Mesodermal cell (in vitro differentiated cells): ENCODE results near the gene SLC44A5.

Experiments used
- H3K27ac ChIP-seq: 2 replicates; pipeline ENCODE4 v1.7.0; 2013; ENCODE audit warnings: mild to moderate bottlenecking, low read depth, low read length, moderate library complexity; ENCODE audit not compliant: severe bottlenecking
- H3K36me3 ChIP-seq: 2 replicates; pipeline ENCODE4 v1.7.1; 2013; ENCODE audit warnings: mild to moderate bottlenecking, low read length, moderate library complexity; ENCODE audit not compliant: control insufficient read depth, insufficient read depth
- H3K4me1 ChIP-seq: one replicate; pipeline ENCODE4 v1.7.1; 2013; ENCODE audit warnings: mild to moderate bottlenecking, low read length; ENCODE audit not compliant: insufficient read depth, control insufficient read depth, poor library complexity, severe bottlenecking
- H3K4me3 ChIP-seq: 2 replicates; pipeline ENCODE4 v1.7.0; 2013; ENCODE audit warnings: low read length, control low read depth, mild to moderate bottlenecking; ENCODE audit not compliant: insufficient read depth, poor library complexity, severe bottlenecking; ENCODE audit errors: extremely low read depth
- H3K9me3 ChIP-seq: 2 replicates; pipeline ENCODE4 v1.7.1; 2013; ENCODE audit warnings: mild to moderate bottlenecking, low read length, moderate library complexity; ENCODE audit not compliant: control insufficient read depth
- WGBS, 2 experiments: methylation state at CpG; one replicate each; pipeline ENCODE4 v1.1.5; 2013; ENCODE audit warnings: missing lambda C conversion rate in 2 of 2; ENCODE audit not compliant: insufficient coverage in 2 of 2; 5-methylcytosine and 5-hydroxymethylcytosine counted together

Gene SLC44A5

DNA sequence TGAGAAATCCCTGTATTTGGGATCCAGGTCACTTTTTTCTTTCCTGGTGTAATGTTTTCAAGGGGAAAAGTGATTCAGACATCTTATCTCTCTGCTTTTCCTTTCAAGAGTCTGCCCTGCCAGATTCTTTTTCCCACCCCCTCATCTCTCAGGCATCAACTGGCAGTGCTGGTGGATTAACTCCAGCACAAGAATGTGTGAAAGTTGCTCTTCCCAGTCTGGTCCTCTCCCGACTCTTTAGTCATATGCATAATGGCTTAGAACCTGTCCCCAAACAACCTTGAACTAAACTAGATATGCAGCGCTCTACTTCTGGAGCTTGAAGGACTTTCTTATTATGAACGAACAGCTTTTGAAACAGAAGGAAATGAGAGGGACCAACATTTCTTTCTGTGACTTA is 88.5 kb downstream of the SLC44A5 start:
- 33 to 53% methylated on average over 2 of the region's 3 CpGs for WGBS, 2 experiments
- no peak overlapping the region for H3K4me3 ChIP-seq
- H3K36me3 ChIP-seq: no peaks in the 10 kb centered on the region
- peaks cover 13% of the 10 kb centered on the region for H3K4me1 ChIP-seq
- no peaks in the 10 kb centered on the region for H3K9me3 ChIP-seq
- H3K27ac ChIP-seq: peak overlapping the region; percentile 30

DNA sequence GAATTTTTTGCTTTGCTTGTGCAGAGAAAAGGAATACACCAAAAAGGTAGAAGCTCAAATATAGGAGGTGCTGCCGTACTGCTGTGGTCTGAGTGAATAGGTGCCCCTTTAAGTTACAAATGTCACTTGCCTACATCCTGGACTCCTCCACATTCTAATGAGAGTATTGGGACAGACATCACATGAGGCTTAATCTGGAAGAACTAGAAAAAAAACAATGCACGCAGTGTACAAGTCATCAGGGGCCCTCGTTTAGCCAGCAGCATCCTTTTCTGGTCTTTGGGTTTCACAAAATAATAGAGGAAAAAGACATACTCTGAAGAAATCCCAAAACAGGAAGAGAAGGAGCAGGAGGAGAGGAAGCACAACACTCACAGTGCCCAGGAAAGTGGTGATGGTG is 89.3 kb downstream of the SLC44A5 start:
- H3K36me3 ChIP-seq: no peaks in the 10 kb centered on the region
- H3K27ac ChIP-seq: peak overlapping the region; percentile 66
- H3K4me1 ChIP-seq: peaks cover 13% of the 10 kb centered on the region
- H3K4me3 ChIP-seq: no peak overlapping the region
- no peaks in the 10 kb centered on the region for H3K9me3 ChIP-seq
- WGBS, 2 experiments: 75 to 88% methylated on average over 2 to 3 of the region's 3 CpGs

- no peaks in the 10 kb centered on the region for H3K9me3 ChIP-seq
- no peaks in the 10 kb centered on the region for H3K36me3 ChIP-seq
- 70% methylated on average over 3 of the region's 4 CpGs; no CpG with 5 or more reads in 1 of the 2 experiments for WGBS, 2 experiments
- H3K27ac ChIP-seq: no peak overlapping the region
- H3K4me1 ChIP-seq: peaks cover 13% of the 10 kb centered on the region
- H3K4me3 ChIP-seq: no peak overlapping the region
Measured at GRCh38 chr1:75520862-75521475, 89.9 kb downstream of the SLC44A5 start.

DNA sequence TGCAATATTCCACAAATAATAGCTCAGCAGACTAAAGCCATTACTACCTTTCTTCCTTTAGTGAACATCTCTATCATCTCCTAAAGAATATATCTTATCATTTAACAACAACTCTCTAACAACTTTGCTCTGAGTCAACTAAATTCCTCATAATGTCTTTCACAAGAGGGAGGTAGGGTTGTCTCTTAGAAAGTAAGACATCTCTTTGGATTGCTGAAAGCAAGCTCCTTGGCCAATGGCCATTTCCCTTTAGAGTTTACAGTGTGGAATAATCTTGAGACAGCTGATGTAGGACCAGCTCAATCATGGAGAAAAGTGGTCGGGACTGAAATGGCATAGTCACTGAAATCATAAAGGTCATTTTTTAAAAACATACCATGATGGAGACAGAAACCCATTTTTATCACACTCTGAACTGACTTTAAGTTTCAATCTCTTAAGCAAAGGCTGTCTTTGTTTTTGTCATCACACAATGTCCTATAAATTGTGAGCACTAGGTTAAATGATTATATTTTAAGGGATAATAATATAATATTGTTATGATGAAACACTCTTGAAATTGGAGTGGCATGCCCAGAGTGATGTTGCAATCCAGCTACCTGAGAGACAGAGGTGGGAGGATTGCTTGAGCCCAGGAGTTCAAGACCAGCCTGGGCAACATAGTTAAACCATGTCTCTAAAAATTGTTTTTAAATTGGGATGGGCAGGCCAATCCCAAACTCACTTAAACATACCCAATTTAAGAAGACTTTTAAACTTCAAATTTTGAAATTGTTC is 91.1 kb downstream of the SLC44A5 start:
- WGBS, 2 experiments: 80% methylated on average over 1 of the region's 1 CpG; no CpG with 5 or more reads in 1 of the 2 experiments
- Histone ChIP-seq H3K27ac (no peak overlapping the region), H3K36me3 (no peaks in the 10 kb centered on the region), H3K4me1 (peaks cover 13% of the 10 kb centered on the region), H3K9me3 (no peaks in the 10 kb centered on the region), H3K4me3 (no peak overlapping the region)

DNA sequence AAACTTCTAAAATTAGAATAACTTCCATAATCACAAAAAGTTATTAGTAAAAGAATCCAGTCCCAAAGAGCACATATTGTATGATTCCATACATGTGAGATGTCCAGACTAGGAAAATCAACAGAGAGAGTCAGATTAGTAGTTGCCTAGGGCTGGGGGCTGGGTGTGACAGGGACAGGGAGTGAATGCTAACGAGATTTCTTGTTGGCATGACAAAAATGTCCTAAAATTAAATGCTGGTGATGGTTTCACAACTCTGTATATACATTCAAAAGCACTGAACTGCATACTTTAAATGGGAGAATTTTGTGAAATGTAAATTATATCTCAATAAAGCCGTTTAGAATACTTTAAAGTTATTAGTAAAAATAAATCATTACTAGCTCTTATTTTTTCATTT is 92.2 kb downstream of the SLC44A5 start:
- Histone ChIP-seq H3K4me1 (peaks cover 13% of the 10 kb centered on the region), H3K36me3 (no peaks in the 10 kb centered on the region), H3K4me3 (no peak overlapping the region), H3K9me3 (no peaks in the 10 kb centered on the region), H3K27ac (no peak overlapping the region)
- WGBS, 2 experiments: no CpG with 5 or more reads among the region's 2 CpGs

DNA sequence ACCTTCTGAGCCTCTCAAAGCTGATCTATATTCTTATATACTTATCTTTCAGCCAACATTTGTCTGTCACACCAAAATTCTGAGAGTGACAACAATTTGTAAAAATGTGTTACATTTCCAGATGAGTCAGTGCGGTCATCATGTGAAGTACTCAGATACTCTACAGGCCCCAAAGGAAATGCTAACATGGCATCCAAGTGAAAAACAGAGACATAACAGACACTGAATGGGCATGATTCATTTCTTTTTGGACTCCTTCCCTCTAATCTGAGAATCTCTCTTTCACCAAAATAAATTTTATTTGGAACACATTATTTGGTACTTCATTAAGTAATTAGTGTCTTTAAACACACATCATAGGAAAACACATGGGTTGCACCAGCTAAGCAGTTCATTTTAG is 96.6 kb downstream of the SLC44A5 start:
- Histone ChIP-seq H3K4me1 (no peaks in the 10 kb centered on the region), H3K4me3 (no peak overlapping the region), H3K27ac (no peak overlapping the region), H3K36me3 (no peaks in the 10 kb centered on the region), H3K9me3 (no peaks in the 10 kb centered on the region)
- WGBS, 2 experiments: 83 to 100% methylated on average over 1 of the region's 1 CpG

DNA sequence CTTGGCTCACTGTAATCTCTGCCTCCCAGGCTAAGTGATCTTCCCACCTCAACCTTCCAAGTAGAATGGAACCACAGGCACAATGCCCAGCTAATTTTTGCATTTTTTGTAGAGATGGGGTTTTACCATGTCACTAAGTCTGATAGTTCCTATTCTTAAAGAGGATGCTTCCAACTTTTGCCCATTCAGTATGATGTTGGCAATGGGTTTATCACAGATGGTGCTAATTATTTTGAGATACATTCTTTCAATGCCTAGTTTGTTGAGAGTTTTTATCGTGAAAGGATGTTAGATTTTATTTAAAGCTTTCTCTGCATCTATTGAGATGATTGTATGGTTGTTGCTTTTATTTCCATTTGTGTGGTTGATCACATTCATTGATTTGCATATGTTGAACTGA is 103.9 kb downstream of the SLC44A5 start:
- no peaks in the 10 kb centered on the region for H3K4me1 ChIP-seq
- 100% methylated on average over 1 of the region's 1 CpG for WGBS, 2 experiments
- H3K27ac ChIP-seq: no peak overlapping the region
- H3K4me3 ChIP-seq: no peak overlapping the region
- H3K9me3 ChIP-seq: no peaks in the 10 kb centered on the region
- no peaks in the 10 kb centered on the region for H3K36me3 ChIP-seq

- H3K36me3 ChIP-seq: no peaks in the 10 kb centered on the region
- no peak overlapping the region for H3K4me3 ChIP-seq
- no peaks in the 10 kb centered on the region for H3K9me3 ChIP-seq
- 94 to 95% methylated on average over 5 to 6 of the region's 7 CpGs for WGBS, 2 experiments
- no peaks in the 10 kb centered on the region for H3K4me1 ChIP-seq
- H3K27ac ChIP-seq: no peak overlapping the region
Measured at GRCh38 chr1:75503221-75503974, 107.5 kb downstream of the SLC44A5 start.

- no peaks in the 10 kb centered on the region for H3K4me1 ChIP-seq
- H3K4me3 ChIP-seq: no peak overlapping the region
- no peak overlapping the region for H3K27ac ChIP-seq
- H3K9me3 ChIP-seq: no peaks in the 10 kb centered on the region
- 100% methylated on average over 1 of the region's 5 CpGs; no CpG with 5 or more reads in 1 of the 2 experiments for WGBS, 2 experiments
- H3K36me3 ChIP-seq: no peaks in the 10 kb centered on the region
Measured at GRCh38 chr1:75502776-75503175, 108.1 kb downstream of the SLC44A5 start.

DNA sequence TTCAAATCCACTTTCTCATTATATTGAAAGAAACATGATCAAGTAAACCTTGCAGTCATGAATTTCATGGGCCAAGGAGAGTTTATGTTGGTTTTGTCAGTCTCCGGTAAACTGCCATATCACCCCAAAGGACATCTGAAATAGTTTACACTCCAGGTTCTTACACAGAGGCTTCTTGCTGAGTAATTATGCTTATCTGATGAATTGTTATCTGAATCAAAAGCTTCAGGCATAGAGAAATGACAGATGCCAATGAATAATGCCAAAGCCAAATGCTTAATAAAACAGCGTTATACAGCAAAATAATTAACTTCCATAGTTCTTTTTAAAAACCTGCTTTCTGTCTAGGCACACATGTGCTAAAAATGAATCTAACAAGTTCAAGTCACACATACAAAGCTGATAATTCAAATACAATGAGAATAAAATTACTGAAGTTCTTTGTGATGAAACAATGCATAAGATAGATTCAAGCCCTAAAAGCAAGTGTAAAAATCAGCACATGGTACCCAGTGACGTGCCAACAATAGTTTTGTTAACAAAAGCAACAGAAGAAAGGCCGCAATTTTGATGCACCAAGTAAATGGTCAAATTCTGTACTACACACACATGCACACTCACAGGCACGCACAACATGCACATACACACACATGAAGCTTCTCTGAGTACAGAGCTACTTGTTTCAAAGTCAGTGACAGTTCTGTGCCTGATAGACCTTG is 109.2 kb downstream of the SLC44A5 start:
- WGBS, 2 experiments: 94 to 97% methylated on average over 3 of the region's 5 CpGs
- H3K27ac ChIP-seq: no peak overlapping the region

More for the DNA sequence above, 109.2 kb downstream of the SLC44A5 start:
- H3K9me3 ChIP-seq: no peaks in the 10 kb centered on the region
- no peak overlapping the region for H3K4me3 ChIP-seq
- no peaks in the 10 kb centered on the region for H3K4me1 ChIP-seq
- H3K36me3 ChIP-seq: no peaks in the 10 kb centered on the region
